DMS 273 treated with DMSO at 0.1 percent for 48 hours (cell line): ENCODE results near the gene SPAG9.
"Not testable (repeated sequence)": the region's sequence is repeated elsewhere in the genome, so short reads cannot be mapped to it uniquely, and the experiment has no call there.

Source experiments
- DNase-seq: peaks from one replicate; lab custom pipeline; 2025; lab: John Stamatoyannopoulos, UW

SPAG9 gene

DNA sequence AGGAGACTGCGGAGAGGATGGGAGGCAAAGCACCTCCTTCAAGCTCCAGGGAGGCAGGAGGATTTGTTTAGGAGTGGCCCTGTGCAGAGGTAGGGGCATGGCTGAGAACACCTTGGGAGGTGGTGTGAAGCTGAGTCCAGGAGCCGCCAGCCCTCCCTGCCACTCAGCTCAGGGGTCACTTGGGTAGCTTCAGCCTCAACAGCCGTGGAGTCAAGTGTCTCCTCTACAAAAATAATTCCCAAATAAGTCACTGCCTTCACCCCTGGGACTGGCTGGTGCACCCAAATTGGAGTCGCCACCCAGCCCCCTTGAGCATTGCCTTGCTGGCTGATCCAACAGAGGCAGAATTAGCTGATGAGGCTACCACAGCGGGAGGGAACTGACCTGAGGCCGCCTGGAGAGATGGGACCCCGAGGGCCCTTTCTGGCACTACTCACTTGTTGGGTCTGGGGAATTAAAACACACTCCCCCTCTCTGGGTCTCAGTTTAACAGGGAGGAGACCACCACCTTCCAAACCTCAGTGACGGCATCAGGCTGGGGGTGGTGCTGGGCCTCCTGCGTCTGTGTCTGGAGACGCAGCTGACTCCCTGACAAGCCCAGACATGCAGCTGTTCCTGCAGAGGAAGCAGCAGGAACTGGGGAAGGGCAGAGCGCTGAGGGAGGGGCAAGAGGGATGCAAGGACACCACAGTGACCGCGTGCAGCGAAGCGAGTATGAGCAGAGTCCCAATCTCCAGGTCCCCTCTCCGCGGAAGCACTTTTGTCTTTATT is 166.7 kb downstream of the SPAG9 start:
- DNase-seq: no peak

DNA sequence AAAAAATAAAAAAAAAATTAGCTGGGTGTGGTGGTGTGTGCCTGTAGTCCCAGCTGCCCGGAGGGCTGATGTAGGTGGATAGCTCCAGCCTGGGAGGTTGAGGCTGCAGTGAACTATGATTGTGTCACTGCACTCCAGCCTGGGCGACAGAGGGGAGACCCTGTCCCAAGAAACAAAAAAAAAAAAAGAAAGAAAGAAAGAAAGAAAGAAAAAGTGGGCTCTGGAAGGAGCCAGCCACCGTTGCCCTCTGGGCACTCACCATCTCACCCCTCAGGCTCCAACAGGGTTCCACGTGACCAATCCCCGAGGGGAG is 167.2 kb downstream of the SPAG9 start:
- no peak for DNase-seq

- DNase-seq: no peak
These were observed 167.8 kb downstream of the SPAG9 start for GRCh38 chr17:50952889-50953288.

GRCh38 chr17:50952013-50952412 is 168.7 kb downstream of the SPAG9 start:
- peak; percentile 87 for DNase-seq

- DNase-seq: peak; percentile 44
These were observed 170.4 kb downstream of the SPAG9 start for GRCh38 chr17:50949989-50950877.

DNA sequence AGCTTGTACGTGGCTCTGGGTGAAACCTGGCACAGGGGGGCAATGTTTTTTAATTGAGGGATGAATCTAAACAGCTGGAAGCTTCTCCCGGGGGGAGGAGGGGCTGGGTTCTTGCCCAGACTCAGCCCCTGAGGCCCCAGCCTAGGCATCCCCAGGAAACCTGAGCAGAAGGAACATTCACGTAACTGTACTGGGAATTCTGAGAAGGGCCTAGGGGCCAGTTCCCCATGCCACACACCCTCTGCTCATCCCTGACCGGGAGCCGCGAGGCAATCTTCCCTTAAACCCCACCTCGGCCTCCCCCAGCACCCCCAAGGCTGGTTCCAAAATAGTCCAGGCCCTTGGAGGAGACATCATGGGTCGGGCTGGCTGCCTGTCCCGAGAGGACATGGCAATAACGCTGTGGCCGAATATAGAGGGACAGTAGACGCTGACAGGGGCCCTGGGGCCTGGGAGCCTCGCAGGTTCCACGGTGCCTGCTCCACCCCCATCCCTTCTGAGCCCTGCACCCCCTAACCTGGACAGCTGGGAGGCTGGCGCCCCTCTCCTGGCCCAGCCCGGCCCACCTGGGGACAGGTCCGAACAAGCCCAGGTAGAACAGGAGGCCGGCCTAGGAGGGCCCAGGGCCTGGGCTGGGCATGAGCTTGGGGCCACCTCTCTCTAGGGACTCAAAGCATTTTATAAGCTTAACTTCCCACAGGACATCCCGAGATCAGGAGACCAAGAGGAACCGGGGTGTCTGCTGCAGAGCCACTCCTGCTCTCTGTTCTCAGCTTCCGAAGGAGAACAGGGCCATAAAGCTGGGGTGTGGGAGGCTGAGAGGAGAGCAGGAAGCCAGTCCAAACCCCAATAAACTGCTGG is 171.3 kb downstream of the SPAG9 start:
- DNase-seq: peak; percentile 20

DNA sequence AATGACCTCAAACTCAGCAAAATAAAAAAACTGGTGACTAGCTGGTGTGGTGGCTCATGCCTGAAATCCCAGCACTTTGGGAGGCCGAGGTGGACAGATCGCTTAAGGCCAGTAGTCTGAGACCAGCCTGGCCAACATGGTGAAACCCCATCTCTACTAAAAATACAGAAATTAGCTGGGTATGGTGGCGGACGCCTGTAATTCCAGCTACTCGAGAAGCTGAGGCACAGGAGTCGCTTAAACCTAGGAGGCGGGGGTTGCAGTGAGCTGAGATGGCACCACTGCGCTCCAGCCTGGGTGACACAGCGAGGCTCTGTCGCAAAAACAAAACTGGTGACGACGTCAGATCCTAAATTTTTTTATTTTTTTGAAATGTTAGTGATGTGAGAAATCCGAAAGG is 172.0 kb downstream of the SPAG9 start:
- DNase-seq: no peak

DNA sequence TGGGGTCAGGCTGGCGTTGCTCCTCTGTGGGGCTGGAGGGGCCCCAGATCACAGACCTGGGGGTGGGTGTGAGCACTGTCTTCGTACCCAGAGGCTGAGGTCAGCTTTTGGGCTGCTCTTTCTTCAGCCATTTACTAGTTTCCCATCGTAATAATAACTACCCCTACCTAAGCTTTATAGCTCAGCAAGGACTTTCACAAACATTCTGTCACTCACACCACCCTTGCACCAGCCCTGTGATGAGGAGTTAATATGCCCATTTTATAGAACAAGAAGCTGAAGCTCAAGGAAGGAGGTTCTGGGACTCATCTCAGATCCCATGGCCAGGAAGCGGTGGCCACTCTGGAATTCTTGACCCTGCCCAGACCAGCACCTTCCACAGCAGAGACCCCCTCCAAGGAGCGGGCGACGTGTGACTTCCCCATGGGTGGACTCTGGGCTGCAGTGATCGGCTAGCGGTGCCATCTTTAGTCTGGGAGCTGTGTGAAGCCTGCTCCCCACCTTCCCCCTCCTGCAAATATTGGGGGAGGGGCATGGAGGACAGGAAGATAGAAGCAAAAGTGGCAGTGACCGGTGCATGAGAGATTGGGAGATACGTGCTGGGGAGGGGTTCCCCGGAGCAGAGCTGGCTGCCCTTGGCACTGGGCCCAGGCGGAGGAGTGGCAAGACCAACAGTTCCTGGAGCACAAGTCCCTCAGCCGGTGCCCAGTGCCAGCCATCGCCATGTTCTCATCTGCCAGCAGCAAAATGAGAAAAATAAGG is 172.7 kb downstream of the SPAG9 start:
- DNase-seq: peak; percentile 28

- no peak for DNase-seq
These were observed 173.5 kb downstream of the SPAG9 start for GRCh38 chr17:50946891-50947781.

DNA sequence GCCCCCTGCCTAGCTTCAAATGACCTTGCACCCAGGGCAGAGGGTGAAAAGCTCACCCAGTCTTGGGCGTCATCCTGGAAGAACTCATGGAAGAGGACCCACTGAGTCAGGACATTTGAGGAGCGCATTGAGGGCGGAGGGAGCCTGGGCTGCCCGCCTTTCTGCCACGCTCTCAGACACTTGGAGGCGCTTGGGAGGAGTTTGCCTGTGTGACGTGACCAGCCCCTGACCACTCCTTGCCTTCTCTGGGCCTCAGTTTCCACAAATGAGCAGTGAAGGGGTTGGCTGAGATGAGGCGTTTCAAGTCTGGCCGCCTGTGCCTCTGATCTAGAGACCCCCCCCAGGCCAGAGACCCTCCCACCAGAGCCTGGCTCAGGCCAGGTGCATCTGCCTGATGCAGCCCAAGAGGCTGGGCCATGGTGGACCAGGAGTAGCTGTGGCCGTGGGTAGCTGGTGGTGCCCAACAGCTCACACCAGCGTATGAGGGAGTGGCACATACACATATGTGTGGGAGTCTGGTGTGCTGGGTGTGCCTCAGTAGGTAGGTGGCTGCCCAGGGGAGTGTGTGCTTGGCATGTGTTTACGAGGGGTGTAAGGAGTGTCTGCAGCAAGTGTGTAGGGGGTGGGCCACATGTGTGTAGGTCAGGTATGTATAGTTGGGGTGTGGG is 174.3 kb downstream of the SPAG9 start:
- DNase-seq: no peak

- DNase-seq: no peak
These were observed 174.9 kb downstream of the SPAG9 start for GRCh38 chr17:50945779-50946222.

- no peak for DNase-seq
These were observed 175.6 kb downstream of the SPAG9 start for GRCh38 chr17:50944902-50945720.

DNA sequence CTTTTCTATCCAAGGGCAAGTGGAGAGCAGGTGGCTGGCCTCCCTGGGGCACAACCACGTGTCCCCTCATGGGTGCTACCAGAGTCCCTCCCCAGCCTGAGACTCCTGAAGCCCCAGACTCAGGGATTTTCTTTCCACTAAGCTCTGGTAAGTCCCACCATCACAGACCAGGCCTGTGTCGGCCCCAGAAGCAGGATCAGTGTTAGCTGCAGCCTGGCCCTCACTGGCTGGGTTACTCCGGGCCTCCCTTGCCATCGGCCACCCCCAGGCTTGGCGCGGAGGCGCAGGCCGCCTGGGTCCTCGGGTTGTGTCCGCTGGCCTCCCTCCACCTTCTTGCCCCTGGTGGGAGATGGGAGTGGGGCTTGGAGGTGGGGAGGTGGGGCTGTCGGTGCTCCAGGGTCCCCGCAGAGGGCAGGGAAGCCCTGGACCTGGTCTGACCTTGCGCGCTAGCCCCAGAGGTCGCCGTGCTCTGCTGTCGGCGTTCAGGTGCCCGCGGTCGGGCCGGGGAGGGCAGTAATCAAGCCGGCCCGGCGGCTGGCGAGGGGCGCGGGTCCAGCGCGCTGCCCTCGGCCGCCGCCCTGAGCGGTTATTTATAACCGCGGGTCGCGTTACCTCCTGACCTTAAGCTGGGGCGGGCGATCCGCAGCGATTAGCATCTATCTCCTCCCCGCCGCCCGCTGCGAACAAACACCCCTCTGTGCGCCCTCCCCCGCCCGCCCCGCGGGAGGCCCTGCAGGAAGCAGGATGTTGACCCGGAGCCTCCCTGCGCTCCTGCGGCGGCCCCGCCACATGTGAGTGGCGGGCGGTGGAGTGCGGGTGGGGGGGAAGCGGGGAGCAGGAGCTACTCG is 176.4 kb downstream of the SPAG9 start:
- no peak for DNase-seq

DNA sequence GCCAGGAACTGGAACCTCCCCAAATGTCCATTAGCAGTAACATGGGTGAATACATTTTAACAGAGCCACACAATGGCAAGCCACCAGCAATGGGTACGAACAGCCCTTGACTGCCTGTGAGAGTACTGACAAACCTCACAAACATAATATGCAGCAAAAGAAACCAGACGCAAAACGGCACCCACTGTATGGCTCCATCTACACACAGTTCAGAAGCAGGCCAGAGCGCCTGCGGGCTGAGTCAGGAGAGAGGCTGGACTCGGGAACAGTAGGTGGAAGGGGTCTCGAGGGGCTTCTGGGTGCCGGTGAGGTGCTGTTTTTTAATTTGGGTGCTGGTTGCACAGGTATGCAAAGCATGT is 177.1 kb downstream of the SPAG9 start:
- DNase-seq: no peak

GRCh38 chr17:50941676-50942048 is 179.0 kb downstream of the SPAG9 start:
- DNase-seq: not testable (repeated sequence)

DNA sequence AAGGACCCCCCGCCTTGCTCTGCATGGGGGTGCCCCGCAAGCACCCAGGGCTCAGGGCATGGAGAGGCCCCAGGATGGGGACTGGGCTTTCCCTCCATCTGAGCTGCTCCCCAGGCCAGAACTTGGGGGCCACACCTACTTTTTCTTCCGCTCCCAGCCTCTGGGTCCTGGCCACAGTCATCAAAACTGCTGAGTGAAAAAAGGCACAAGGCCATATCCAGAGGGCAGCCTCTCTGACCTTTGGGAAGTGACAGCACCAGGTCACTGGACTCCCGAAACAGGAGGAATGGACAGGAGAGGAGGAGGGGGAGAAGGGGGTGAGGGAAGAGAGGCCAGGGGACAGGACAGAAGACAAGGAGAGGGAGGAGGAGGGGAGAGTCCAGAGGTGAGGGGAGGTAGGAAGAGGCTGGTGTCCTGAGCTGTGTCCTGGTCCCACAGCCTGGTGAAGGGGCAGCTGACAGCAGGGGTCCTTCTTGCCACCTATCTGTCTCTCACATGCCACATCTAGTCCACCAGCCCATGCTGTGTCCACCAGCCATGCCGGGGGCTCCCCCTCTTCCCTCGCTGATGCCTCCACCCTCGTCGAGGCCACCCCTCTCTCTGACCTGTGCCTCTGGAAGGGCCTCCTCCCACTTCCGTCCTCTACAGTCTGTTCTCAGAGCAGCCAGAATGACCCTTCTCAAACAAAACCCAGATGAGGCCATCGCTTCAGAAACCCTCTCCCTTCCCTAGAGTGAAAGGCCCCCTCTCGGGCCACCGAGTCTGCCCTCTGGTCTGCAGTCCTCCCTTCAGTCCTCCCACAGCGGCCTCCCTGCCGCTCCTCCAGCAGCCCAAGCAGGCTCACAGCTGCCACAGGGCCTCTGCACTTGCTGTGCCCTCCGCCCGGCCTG is 180.6 kb downstream of the SPAG9 start:
- DNase-seq: no peak

GRCh38 chr17:50939542-50939794 is 181.2 kb downstream of the SPAG9 start:
- no peak for DNase-seq
